ENCODE data around the gene TRIM49. TPM values are rescaled to one million over a fixed set of nuclear protein-coding genes. Genes with fewer than 3 reads are reported as not detected.

Gene TRIM49
- not detected for total RNA-seq

GRCh38 chr11:89808475-89808874 lies at the start of gene TRIM49:
TSS of gene TRIM49 (minus strand) at chr11:89808575. CDS start at chr11:89804469, 4,106 bp downstream.

Other genes starting within 250 kb of the TRIM49 start
- not detected for gene TRIM77, start 98.3 kb downstream of the TRIM49 start, total RNA-seq
- gene TRIM64B, start 69.9 kb upstream of the TRIM49 start, total RNA-seq: not detected
- gene TRIM49D1, start 113.7 kb upstream of the TRIM49 start, total RNA-seq: not detected
- gene TRIM49D2, start 115.5 kb upstream of the TRIM49 start, total RNA-seq: not detected
- gene TRIM64, start 157.5 kb upstream of the TRIM49 start, total RNA-seq: not detected
- gene TRIM49C, start 222.5 kb upstream of the TRIM49 start, total RNA-seq: not detected